HG03196 (cell line): ENCODE data around the gene LGR6.
"Not testable (repeated sequence)": the region's sequence is repeated elsewhere in the genome, so short reads cannot be mapped to it uniquely, and the experiment has no call there.

Experiments used
- ATAC-seq: cut with Tn5 transposase; IDR thresholded peaks from one replicate; pipeline ENCODE4 v1.9.1; 2021; ENCODE audit not compliant: unreplicated experiment

Gene LGR6

DNA sequence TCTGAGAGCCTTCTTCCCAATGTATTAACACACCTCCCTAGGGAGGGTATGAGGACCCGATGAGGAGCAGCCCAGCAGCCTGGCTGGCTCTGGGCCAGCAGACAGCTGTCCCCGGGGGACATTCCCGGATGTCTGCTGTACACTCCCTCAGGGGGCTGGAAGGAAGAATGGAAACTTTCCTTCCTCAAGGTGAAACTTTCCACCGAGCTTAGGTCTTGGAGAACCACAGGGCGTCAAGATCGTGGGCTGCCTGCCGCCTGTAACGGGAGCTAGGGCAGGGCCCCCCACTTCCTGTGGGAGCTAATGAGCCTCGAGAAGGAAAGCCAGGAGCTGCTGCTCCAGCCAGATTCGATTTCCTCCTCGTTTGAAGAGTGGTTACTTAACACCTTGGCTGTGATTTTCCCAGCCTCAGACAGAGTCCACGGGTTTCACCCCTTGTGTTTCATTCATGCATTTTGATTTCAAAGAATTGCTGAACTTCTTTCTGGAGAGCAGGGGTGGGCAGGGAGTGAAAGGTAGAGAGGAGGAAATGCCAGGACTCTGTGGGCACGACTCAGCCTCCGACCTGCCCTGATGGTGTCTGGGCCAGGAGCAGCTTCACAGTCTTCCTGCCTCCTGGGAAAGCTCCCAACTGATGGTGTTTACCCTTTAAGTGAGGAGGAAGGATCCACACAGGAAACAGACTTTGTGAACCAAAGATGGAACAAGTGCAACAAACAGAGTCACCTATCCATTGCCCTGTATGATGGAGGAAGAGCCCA lies 118.5 kb downstream of the LGR6 start:
- no peak for ATAC-seq

DNA sequence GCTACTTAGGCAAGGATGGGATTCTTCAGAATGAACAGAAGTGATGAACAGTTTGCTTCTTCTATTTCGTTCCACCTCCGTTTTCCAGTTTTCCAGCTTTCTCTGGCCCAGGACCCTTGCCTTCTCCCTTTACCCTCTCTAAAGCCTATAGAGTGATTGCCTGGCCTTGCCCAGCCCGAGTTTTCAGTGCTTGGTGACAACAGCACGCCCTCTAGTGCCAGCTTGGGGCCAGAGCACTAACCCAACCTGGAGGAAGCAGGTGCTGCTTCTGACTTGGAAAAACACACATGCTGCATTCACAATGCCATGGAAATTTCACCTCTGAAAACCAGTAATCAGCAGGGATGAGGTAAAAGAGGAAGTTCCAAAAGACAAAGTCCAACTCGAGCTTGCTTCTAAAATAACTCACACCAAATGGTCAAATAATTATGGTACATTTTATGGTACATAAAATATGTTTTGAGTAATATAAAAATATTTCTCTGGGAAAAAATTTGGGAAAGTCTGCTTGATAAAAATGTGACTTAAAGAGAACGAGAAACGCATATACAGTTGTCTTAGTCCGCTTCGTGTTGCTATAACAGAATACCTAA lies 122.1 kb downstream of the LGR6 start:
- ATAC-seq = peak; percentile 52

DNA sequence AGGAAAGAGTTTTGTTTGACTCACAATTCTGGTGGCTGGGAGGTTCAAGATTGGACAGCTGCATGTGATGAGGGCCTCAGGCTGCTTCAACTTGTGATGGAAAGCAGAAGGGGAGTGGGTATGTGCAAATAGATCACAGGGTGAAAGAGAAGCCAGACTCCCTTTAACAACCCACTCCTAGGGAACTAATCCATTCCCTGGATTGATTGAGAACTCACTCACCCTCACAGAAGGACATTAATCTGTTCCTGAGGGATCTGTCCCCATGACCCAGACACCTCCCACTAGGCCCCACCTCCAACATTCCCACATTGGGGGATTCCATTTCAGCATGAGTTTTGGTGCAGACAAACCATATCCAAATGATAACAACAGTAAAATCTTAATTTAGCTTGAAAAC lies 122.6 kb downstream of the LGR6 start:
- no peak for ATAC-seq

DNA sequence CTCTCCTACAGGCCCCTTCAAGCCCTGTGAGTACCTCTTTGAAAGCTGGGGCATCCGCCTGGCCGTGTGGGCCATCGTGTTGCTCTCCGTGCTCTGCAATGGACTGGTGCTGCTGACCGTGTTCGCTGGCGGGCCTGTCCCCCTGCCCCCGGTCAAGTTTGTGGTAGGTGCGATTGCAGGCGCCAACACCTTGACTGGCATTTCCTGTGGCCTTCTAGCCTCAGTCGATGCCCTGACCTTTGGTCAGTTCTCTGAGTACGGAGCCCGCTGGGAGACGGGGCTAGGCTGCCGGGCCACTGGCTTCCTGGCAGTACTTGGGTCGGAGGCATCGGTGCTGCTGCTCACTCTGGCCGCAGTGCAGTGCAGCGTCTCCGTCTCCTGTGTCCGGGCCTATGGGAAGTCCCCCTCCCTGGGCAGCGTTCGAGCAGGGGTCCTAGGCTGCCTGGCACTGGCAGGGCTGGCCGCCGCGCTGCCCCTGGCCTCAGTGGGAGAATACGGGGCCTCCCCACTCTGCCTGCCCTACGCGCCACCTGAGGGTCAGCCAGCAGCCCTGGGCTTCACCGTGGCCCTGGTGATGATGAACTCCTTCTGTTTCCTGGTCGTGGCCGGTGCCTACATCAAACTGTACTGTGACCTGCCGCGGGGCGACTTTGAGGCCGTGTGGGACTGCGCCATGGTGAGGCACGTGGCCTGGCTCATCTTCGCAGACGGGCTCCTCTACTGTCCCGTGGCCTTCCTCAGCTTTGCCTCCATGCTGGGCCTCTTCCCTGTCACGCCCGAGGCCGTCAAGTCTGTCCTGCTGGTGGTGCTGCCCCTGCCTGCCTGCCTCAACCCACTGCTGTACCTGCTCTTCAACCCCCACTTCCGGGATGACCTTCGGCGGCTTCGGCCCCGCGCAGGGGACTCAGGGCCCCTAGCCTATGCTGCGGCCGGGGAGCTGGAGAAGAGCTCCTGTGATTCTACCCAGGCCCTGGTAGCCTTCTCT lies 124.6 kb downstream of the LGR6 start:
- ATAC-seq = no peak

DNA sequence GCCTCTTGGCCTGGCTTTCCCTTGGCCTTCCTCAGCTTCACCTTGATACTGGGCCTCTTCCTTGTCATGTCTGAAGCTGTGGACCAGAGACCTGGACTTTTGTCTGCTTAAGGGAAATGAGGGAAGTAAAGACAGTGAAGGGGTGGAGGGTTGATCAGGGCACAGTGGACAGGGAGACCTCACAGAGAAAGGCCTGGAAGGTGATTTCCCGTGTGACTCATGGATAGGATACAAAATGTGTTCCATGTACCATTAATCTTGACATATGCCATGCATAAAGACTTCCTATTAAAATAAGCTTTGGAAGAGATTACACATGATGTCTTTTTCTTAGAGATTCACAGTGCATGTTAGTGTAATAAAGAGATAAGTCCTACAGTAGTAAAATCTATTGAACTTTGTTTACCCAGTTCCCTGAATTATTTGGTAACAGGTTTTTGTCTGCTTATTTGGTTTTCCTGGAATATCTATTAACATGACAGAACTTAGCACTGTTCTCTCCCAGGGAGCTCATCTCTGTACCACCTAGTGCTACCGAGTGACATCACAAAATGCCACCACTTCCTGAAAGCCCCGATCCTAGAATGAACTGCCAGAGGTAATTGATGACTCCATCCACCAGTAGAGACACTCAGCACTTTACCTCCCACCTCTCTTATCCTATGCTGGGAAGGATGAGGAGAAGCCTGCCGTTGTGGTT lies 125.9 kb downstream of the LGR6 start:
- no peak for ATAC-seq

DNA sequence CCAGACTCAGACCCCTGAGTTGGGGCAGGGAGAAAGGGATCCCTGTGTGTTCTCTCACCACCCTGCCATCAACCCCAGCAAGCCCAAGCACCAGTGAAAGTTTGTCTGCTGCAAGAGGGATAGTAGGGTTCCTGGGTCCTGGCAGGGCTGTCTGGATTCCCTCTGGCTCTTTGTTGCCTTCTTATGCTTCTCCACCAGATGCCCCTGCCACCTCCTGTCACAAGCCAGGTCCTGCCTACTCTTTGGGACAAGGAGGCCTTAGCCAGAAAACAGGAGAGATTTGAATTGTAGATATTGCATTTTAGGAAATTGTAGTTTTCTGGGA lies 126.4 kb downstream of the LGR6 start:
- ATAC-seq = no peak

DNA sequence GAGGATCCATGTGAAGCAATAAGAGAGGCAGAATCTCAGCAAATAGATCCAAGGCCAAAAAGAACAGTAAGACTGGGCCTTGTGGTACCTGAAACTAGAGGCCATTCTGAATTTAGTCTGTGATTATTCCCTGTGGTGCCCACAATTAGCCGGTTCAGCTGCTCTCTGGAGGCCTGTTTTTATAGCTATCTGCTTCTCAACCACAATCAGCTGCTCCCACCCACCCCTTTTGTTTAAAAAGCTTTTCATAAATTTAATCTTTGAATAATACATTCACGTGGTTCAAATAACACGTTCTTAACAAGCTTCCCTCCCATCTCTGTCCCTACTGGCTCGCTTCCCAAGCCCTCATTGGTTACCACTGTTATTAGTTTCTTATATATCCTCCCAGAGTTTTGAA lies 130.1 kb downstream of the LGR6 start:
- ATAC-seq = no peak

DNA sequence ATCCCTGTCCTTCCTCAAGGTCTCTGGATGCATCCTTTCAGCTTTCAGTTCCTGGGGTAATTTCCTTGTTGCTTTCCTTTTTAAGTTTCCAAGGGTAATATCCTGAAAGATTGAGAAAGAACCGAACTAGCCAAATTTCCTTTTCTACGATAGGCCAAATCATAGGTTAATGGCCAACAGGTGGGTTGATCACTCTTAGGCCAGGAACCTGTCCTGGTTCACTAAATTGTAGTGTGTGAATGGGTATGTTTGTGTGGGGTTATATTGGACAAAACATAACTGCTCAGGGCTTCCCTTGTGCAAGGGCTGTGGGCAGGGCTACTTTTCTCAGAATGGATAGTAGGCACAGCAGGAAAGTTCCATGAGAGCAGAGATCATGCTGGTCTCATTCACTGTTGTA lies 131.0 kb downstream of the LGR6 start:
- no peak for ATAC-seq

DNA sequence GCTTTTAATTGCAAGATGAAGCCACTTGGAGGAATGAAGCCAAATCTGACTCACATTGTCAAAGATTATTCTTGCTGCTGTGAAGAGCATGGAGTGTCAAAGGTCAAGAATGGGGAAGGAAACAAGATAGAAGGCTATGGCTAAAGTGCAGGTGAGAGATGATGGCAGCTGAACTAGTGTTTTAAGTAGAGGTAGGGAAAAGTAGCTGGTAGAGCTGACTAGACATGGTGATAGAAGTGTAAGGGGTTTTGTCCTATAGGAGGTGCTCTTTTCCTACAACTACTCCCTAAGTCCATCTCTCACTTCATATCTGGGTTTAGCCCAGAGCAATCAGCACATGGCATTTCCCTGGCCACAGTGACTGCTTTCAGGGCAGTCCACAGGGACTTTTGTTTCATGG lies 136.3 kb downstream of the LGR6 start:
- no peak for ATAC-seq

DNA sequence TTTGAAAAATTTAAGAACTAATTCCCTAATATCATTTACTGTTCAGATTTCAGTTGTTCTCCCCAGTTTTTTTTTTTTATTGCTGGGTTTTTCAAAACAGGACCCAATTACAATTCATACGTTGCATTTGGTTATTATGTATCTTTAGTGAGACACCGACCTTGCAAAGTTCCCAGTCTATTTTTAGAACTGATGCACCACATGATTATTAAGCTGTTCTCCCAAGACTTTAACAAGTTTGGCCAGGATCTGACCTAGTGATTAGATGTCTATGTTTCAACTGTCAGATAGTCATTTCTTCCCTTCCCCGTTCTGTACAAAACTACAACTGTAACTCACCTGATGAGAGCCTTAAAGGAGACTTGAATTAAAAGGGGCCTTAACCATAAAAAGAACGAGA lies 140.3 kb downstream of the LGR6 start:
- ATAC-seq = no peak

DNA sequence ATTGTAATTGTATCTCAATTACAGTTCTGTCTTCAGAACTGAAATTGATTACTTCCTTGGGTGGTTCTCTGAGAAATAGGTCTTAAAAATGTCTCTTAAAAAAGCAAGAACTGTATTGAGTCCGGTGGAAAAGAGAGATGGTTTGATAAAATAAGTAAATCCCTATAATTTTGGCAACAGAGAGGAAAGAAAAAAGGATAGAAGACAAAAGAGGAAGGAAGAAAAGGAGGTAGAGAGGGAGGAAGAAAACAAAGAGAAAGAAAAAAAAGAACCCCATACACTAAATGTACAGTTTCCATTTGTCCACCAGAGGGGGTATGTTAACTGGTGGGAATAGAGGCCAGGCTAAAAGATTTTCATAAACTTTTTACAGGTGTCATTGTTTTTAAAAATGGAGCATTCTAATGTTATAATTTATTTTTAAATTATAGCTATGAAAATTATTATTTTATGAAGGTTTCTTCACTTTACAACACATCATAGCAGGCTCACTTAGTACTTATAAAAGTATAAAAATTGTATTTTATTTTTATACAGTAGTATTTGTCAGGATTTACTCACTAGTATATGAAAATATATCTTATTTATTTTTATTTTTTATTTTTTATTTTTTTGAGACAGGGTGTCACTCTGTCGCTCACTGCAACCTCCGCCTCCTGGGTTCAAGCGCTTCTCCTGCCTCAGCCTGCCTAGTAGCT lies 150.2 kb downstream of the LGR6 start:
- no peak for ATAC-seq

DNA sequence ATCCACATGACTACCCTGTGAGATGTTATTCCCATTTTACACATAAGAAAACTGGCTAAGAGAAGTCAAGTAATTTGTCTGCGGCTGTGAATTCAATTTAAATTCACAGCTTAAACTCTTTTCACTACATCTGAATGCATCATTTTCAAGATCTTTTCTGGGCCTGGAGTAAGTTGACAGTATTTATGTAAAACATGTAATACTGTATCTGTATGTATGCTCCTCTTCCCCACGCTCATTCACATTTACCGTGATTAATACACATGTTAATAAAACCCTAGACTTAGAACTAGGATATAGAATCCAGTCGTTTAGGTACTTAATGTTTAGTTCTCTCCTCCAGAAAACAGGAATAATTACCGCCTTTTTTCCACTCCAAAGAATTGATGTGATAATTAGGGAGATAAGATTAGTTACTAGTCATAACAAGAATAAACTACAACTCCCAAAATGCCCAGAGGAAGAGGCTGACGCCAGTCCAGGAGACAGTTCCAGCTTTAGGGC lies 154.5 kb downstream of the LGR6 start:
- ATAC-seq = no peak

DNA sequence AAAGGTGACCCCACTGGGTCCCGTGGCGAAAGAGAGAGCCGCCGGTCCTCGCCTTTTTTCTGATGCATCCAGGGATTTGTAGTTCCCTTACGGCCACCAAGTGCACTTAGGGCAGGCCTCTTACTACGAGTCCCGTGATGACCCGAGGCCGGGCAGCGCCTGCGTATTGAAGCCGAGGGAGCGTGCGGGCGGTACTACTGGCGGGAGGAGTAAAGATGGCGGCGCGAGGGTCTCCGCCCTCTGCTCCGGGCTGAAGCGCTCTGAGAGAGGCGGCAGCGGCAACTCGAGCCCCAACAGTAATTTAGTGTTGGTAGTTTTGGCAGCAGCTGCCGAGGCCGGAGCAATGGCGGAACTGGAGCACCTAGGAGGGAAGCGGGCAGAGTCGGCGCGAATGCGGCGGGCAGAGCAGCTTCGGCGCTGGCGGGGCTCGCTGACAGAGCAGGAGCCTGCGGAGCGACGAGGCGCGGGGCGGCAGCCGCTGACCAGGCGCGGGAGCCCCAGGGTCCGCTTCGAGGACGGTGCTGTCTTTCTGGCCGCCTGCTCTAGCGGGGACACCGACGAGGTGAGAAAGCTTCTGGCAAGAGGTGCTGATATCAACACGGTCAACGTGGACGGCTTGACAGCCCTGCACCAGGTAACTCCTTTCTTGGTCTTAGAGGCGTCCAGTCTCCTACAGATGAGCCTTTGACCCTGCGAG lies 155.1 kb downstream of the LGR6 start, which contains the start of gene PPP1R12B:
TSS of gene PPP1R12B (plus strand) at position 191 of the 697 bp plus-strand sequence. CDS start at position 344, 153 bp downstream.
- peak; percentile 98 for ATAC-seq

DNA sequence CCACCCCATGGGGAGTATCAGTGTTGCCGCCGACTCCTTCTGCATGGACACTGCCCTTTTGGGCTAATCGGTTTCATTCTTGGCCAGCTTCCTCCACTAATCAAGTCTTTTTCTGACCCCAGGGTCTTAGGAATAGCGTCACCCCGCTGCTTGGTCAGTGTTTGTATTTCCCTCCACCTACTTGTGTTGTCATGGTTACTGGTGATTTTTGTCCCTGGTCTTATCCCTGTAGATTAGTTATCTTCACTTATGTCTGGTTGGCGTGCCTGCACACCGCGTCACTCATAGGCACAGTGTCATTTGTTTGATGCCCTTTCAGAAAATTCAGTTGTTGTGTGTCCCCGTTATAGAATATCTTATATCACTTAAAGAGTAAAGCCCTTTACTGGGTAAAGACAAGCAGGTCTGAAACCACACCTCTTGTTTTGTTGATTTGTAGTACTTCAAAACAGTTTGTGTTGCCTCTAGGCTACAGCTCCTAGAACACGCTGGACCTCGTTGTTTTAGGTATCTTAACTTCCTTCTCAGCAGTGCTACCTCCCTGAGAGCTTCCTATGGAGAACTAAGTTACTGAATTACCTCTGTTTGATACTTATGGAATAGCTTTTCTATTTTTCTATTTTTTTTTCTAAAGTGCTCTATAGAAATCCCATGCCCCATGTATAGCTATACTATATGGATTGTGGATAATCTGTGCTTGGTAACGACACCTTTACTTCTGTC lies 155.8 kb downstream of the LGR6 start:
- ATAC-seq = peak; percentile 7

DNA sequence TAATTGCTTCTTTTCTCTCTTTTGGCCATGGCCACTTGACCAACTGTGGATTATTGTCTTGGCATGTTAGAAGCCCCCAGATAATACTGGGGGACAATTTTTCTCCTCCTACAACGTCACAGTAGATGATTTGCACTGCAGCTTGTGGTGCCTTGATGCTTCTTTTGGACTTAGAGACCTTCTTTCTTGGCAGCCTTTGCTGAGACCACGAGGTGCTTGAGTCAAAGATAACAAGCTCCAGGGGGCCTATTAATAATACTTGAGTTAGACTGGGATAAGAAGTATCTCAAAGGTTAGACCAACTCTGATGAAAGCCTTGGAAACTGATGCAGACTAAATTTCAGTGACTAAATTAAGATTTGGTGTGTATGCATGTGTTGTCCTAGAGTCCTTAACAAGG lies 158.1 kb downstream of the LGR6 start:
- no peak for ATAC-seq

DNA sequence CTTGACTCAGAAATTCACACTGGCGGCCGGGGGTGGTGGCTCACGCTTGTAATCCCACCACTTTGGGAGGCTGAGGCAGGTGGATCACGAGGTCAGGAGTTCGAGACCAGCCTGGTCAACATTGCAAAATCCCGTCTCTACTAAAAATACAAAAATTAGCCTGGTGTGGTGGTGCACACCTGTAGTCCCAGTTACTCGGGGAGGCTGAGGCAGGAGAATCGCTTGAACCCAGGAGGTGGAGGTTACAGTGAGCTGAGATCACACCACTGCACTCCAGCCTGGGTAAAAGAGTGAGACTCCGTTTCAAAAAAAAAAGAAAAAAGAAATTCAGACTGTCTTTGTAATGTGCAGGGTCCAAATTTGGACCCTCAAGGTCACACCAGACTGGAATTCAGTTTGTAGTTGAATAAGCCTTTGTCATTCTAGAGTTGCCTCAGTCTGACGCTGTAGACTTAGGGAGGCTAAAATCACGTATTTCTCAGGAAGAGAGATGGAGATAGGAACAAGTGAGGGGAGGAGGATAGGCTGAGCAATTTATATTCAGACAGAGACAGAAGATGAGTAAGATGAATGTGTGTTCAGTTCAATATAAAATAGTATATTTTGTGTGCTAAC lies 159.1 kb downstream of the LGR6 start:
- not testable (repeated sequence) for ATAC-seq

DNA sequence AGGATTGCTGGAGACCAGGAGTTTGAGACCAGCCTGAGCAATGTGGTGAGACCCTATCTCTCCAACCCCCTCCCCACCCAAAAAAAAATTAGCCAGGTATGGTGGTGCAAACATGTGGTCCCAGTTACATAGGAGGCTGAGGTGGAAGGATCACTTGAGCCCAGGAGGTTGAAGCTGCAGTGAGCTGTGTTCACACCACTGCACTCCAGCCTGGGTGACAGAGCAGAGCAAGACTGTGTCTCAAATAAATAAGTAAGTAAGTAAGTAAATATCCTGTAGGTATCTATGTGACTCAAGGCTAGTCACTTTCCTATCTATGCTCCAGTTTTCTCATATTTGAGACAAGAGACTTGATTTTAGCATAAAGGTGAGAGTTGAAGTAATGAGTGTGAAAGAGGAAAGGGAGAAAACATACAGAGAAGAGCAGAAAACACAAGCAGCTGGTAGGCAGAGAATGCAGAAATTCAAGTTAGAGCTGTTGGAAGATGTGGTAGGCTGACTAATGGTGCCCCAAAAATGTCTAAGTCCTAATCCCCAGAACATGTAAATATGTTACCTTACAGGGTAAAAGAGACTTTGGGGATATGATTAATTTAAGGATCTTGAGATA lies 162.4 kb downstream of the LGR6 start:
- ATAC-seq = no peak

DNA sequence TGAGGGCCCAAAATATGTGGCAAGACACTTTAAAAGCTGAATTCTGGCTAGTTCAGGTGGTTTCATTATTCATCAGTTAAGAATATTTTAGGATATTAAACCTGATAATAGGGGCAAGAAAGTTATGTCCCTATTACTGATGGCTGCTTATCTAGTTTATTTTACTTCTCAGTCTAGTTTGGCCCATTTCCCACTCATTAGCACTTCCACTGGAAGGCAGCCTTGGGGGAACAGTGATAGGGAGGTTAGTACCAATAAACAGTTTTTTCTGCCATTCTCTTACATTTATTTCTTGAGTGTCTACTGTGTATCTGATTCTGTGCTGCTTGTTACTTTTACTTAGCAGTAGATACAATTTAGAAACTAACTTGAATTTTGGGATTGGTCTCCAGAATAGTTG lies 163.9 kb downstream of the LGR6 start:
- ATAC-seq = no peak
